RPMI8226 (cell line): ENCODE data around the gene NPS.

ENCODE experiments used
- DNase-seq: peaks from one replicate; pipeline ENCODE4 v3.0.0-alpha.2; 2015

NPS gene, protein sequence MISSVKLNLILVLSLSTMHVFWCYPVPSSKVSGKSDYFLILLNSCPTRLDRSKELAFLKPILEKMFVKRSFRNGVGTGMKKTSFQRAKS

DNA sequence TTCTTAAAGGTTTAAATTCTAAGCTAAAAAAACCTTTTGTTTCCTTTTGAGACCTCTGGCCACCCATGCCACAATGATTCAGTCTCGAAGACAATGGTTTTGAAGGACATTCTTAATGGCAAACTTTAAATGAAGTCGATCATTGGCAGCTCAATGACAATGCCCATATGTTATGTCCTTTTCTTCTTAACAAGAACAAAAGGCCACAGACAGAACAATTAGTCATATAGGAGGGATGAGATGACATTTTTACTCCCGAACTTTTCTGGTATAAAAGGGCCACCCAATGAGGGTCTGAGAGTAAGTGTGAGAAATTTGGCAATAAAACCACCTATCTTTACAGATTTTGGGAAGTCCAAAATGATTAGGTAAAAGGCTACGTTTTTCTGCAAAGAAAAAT, at the start of gene NPS:
Gene NPS (plus strand): TSS at position 301 of the 400 bp plus-strand sequence. CDS start 60 bp downstream, at position 361.
- no peak for DNase-seq

DNA sequence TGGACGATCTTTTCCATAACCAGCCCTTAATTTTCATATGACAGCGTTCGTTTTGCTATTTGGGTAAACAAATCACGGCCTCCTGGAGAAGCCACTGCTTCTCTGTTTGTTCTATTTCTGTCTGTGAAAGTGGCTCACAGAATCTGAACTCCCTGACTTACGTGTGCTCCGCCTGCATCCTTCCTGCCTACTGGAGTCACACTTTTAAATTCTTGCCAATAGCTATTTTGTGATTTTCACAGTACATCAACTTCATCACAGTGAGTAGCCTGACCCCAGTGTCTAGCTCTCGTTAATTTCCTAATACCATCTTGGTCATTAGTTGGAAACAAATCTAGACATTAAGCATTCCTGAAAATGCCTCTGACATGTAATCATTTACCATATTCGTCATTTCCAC, 49.0 kb upstream of the NPS start:
- DNase-seq = no peak

DNA sequence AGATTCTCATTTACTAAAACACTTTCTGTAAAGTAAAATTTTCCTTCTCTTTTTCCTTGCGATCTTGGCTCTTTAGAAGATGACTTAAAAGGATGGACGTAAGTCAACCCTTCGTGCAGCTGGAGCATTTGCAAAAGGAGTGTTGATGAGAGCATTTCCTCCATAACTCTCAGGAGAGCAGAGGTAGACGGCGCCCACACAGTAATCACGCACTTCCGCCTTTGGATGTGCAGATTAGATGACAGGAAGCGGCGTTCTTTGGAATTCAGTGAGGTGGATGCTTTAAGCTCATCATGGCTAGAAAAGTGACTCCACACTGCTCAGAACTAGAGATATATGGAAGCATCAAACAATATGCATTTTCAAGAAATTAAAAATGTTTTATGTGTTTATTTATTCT, 43.0 kb upstream of the NPS start:
- no peak for DNase-seq

DNA sequence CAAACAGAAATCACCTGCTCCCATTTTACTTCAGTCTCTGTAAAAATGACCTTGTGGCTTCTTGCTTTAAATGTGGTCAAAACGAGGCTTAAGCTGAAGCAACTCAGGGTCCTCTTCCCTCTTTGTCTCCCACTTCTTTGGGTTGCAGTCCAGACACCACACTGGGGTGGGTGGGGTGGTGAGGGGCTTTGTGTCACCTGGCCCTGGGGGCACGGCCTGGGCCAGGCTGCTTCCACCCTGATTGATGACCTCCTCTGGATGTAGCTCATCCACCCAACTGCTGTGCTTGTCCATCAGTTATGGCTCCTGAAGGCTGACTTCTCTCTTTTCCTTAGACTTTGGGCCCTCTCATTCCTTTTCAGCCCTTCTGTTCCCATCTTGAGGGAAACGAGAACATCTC, 26.8 kb upstream of the NPS start:
- DNase-seq = no peak

DNA sequence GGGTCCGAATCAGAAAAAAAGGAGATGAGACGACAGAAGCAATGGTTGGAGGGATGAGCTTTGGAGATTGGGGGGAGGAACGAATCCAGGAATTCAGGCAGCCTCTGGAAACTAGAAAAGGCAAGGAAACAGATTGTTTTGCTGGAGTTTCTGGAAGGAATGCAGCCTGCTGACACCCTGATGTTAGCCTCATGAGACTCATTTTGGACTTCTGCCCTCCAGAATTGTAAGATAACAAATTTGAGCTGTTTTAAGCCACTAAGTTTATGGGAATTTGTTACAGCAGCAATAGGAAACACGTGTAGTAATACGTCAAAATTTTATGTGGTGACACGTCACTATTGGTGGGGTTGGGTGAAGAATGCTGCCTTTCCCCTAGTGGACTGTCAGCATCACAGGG, 25.6 kb upstream of the NPS start:
- DNase-seq = no peak

DNA sequence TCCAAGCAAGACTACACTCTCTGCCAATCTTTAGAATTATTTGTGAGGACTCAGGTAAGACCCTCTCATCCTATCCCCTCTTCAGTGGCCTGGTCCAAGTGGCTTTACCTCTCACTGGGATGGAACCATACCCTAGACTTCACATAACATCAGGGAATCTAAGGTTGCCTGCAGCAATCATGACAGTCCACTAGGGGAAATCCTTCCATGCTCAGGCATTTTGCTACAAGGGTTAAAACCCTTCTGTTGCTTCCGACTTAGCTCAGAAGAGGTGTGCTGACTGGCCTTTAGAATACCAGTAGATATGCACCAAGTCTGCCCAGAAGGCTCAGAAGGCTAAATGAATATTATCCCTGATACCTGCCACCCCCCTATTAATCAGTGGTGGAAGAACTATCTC, 24.9 kb upstream of the NPS start:
- DNase-seq = no peak

DNA sequence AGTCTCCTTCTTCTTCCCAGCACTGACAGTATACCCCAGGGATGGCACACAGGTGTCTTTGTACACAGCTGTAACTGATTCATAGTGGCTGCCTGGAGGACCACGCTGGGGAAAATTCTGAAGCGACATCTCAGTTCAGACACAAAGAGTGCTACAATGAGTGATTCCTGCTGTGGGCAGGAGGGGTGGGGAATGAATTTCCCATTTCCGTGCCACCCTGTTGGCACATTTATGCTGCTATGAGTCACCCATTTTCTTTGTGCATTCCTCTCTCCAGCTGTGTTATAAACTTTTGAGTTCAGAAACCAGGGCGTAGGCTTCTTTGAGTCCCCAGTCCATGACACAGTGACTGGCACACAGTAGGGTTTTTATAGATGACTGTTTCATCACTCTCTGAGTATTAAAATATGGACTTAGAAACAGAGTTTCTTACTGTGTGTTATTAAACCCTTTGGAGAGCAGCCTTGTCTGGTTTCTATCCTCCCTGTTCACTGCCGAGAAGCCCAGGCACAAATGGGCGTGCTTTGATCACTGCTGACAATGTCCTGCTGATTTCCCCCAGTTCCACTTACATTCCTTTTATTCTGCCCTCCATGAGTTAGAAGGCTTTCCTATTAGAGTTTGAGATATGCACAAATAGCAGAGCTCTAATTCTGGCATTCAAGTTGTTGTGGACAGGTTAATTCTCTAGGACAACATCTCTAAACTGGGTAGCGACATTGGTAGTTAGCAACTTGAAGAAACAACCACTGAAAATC, 24.0 kb upstream of the NPS start:
- DNase-seq = no peak

DNA sequence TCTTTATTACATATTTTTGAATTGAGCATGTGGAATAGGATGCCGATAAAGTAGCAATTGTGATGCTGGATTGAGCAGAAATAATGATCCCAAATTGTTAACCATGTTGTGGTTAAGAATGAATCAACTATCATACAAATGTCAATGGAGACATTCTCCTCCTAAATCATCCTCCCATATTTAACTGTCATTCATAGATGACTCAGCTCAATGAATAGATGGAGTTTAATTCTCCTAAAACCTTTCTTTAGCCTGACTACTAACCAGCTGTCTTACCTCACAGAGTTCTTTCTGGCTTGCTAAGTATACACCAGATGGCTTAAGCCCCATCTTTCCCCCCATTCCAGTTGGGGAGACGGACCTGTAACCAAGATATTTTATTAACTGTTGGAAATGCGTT, 23.4 kb upstream of the NPS start:
- no peak for DNase-seq

DNA sequence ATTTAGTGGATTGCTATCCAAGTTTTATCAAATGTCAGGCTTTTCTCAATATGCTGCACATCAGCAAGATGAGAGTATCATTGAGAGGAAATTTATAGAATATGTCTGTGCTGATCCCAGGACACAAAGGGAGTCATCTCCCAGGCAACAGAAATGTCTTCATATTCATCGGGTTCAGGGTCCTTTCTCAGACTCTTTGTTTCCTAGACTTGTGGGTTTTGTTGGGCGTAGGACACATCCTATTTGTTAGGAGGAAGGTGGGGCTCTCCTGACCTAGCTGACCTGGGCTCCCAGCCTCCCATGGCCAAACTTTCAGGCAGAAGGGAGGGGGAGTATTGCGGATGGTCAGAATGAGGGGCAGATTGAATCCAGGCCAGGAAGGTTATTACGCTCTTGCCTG, 22.9 kb upstream of the NPS start:
- no peak for DNase-seq

DNA sequence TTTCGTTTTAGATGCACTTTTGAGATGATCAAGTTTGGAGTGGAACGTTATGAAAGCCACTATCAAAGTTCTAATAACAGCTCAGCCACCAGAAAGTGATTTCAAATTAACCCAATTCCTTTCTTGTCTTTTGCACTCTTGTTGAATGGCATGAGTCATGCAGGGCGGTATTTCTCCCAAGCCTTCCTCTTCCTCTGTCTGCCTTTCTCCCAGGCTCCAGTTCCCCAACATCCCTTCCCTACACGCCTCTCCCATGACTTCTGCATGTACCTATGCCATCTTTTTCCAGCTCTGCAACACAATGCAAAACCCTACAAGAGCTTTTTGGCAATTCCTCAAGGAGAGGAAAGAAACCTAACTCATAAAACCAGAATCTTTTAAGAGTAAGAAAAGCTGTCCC, 21.8 kb upstream of the NPS start:
- DNase-seq = no peak

DNA sequence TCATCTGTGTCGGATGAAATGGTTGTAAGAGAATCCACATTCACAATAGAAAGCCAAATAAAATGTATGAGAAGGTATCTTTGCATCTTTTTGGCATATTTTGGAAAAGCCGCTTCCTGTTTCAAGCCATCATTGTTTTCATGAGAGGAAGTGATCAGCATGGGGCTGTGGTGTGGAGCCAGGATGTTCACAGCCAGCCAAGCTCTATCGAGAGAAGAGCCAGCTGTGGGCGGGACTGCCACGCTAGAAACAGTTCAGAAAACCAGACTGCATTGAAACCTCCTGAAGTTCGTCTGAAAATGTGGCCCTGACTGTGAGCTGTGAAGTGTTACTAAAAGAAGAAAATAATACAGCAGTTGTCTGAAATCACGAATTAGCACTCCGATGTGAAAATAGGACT, 21.2 kb upstream of the NPS start:
- no peak for DNase-seq

DNA sequence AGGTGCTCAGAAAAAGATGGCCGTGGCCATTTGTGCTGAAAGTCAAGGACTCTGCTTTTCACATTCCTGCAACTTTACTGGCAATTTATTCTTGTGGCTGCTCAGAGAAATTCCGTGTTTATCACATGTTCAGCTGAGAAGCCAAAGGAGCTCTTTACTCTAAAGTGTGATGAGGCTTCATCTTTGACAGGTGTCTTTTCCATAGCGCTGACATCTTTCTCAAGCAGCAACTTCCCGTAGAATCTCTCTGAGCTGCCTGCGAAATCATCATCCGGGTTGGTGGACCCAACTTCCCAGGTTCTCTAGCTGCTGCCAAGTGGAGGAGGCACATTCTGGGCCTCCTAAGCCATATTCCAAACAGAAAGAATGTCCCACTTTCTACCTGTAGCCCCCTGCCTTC, 16.9 kb upstream of the NPS start:
- DNase-seq = no peak

DNA sequence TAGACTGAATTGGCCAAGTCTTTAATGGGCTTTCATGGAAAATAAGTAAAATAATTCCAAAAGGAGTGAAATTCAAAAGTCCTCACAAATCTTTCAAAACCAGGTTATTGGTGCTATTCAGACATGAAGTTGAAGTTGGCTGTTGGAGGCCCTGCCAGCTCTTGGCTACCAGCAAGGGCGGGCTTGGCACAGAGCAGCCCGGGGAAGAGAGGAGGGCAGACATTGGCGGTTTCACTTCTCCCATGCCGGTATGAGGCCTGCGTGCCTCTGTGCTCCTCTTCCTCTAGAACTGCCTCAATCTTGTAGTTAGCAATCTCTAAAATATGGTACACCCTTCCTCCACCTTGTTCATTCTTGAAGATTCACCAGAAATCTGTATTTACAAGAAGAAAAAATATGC, 16.4 kb upstream of the NPS start:
- DNase-seq = no peak

DNA sequence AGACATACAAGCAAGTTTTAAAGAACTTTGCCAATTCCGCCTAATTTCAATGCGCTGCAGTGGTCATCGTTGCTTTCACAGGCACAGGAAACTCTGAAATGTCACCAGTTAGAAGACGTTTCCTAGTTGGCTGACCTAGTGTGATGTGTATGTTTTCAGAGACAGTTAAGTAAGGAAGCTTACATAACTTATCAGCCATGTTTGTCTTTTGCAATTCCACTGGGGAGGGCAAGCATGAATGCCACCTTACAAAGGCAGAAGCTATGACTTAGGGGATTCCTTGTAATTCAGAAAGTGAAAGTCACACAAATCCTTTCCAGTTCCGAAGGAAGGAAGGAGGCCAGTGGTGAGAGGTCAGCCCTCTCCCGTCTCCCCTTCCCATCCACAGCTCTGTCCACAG, 15.0 kb upstream of the NPS start:
- DNase-seq = no peak

DNA sequence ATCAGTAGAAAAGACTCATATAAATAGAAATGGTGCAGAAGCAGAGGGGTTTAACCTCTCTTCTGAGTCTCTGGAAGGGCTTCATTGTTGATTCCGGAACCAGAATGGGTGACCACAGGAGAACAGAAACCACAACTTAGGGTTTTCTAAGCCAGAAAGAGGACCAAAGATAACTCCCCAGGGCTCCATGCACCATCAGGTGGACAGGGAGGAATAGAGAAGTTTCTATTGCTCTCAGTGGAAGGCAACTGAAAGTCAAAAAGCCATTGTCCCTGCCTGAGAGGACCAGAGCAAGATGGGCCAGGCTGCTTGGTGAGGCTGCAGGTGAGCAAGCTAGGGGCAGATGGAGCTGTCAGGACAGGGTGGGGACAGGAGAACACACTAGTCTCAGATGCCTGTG, 14.6 kb upstream of the NPS start:
- no peak for DNase-seq

DNA sequence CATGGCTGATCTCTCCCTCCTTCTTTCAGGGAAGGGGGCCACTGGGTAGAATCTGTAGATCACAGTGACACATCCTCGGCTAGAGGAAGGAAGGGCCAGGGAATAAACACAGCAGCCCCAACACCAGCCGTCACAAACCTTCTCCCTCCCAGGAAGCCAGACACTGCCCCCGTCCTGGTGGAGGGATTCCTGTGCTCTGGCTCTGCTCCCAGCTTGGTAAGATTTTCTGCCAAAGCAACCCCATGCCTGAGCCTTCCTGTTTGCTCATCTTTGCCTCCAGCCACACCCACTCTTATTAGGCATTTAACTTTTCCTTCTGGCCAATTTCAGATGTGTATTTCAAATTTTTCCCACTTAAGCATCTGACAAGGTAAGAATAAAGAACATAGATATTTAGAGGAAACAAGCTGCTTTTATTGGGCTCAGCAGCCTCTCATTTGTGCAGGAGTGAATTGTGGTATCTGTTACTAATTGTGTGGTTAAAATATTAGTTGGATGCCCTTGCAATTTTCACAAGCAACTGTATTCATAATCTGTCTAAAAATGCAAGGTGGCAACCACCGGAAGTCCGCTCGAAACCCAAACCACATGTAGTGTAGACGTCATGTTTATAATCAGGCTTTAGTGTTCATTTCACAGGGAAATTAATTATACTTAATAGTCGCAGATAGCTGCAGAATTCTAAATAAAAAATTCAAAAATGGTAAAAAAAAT, 13.2 kb upstream of the NPS start:
- DNase-seq = no peak

DNA sequence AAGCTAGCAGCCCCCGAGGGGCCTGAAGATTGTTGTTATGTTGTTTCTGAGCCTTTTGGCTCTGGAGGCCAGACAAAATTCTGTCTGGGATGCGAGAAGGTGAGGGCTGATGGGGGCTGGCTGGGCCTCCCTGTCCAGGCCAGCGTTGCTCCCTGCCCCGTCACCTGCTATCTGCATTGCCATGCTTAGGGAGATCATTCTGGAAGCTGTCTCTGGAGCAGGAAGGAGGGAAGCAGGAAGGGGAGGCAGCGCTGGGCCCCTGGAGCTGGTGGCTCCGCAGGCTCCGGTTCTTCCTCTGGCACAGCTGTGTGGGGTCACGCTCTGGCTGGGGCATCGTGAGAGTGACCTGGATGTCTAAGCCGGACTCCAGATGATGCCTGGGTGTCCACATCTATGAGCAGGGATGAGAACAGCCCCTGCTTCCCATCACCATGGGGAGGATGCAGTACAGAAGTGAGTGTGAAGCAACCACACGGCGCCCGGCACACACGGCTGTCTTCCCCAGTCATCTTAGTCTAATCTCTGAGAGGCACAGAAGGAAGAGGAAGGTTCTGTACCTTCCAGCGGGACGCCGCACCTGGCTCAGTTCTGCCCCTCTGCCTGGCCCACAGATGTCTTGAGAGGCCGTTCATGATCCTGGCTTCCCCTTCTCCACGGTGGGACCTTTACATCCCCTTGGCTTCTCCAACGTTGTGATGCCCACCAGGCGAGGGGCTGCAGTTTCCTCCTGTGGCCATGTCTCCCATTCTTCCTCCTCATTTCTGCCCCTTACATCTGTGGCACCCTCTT, 11.9 kb upstream of the NPS start:
- no peak for DNase-seq

DNA sequence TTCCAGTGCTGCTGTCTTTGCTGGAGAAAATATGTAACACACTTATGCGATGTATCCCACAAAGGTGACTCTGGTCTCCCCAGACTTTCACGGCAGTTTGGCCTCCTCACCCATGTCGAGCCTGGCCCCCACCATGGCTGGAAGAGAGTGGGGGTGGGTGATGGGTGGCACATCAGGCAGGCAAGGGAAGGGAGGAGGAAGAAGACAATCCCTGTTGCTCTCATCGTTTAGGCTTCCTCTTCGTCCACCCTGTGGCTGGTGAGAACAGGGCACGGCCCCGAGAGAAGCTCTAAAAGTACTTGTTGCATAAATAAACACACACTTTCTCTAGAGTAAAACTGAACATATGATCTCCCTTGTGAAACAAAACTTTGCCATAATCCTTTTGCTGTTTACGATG, 11.2 kb upstream of the NPS start:
- DNase-seq = no peak

DNA sequence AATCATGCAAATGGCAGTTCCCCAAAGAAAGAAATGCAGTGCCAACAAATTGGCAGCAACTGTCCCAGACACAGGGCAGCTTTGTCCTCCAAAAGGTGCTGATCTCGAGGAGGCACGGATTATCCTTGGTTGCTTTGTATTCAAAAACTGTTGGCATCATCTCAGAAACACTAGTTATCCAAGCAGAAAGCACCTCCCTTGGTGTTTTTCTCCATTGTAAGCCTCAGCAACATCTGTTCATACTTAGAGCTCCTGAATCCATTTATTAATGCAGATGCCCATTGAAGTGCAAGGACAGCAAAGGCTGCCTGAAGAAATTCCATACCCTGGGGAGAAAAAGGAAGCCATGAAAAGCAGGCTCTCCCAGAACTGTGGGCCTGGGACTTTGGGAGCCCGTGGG, 1.1 kb upstream of the NPS start:
- no peak for DNase-seq

DNA sequence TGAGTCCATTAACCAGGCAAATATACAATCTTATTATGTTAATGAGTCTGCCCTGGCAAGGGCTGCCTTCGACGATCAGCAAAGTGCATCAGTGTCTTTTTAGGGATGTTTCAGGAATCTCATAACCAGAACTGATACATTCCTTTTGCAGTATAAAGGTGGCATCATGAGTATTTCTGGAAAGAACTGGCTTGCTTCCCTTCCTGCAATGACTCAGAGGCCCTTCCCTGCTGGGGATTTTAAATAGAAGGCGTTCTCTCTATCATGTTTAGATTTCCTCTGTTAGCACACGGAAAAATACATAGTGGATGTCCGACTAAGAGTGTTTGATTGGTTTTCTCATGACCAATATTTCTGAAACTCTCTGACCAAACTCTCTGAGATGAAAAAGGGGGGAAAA, 1.8 kb downstream of the NPS start:
- DNase-seq = no peak

DNA sequence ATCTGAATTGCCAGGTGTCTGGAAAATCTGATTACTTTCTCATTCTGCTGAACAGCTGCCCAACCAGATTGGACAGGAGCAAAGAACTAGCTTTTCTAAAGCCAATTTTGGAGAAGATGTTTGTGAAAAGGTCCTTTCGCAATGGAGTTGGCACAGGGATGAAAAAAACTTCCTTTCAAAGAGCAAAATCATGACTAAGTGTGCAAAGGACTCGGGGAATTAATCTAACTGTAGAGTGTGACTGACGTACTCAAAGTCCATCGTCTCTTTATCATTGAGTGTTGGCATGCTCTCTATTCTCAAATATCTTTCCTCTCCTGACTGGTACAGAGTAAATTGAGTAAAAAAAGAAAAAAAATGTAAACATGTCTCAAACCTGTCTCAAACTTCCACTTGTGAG, 3.3 kb downstream of the NPS start:
- DNase-seq = no peak

DNA sequence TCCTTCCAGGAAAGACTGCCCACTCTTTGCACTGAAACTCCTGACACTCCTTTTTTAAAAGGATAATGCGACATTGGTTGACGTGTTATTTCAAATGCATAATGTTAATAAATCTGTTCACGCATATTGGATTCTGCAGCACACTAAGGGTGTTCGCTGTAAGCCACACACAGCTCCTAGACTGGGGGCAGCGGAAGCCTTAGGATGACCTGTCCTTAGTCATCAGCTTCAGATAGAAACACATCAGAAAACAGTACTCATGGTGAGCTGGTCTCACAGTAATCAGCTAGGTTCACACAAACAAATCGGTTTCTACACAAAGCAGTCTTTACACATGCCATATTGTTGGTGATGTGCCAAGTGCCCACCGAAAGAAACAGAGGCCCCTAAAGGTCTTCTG, 4.3 kb downstream of the NPS start:
- DNase-seq = no peak

DNA sequence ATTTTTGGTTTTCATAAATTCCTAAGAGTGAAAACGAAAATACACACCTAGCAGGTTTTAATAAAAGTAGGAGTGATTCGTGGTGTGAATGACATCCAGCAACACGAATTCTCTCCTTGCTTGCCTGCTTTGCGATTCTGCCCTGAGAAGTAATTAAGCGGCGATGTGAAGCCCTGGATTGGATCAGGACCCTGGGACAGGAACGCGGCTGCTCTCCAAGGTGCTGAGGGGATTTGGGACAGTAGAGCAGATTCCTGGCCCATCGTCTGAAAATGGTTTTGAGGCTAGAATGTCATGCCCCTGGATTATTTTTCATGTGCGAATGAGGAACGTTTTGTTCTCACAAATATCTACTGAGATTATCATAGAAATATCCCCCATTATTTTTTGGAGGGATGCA, 7.8 kb downstream of the NPS start:
- no peak for DNase-seq

DNA sequence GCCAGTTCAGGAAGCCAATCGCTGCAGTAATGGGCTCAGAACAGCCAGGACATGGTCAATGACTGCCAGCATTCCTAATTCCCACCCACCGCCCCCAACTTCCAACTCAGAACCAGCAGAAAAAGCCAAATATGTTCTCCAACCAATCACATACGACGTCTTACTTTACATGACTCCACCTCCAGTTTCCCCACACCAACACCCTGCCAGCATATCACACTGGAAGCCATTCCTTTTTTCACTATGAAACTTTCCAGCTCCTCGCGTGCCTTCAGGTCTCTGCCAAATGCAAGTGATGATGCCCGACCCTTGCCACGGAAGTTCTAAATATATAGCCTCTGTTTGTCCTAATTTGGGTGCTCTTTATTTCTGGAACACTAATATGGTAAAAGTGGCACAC, 12.5 kb downstream of the NPS start:
- DNase-seq = no peak
